Epithelial cell of prostate (primary cell): ENCODE measurements around the gene BTBD16.
A peak's percentile ranks its signal among the peaks of the same experiment; 100 is the strongest.

Experiments used
- DNase-seq: peaks from one replicate; pipeline ENCODE4 v3.0.0-alpha.2; 2011; ENCODE audit warnings: low read depth, low spot score
- H3K27ac ChIP-seq: fragments of 450-650 bp; 2 replicates; pipeline ENCODE4 v1.5.1; 2017; ENCODE audit warnings: mild to moderate bottlenecking

The BTBD16 gene

GRCh38 chr10:122246830-122247520, 24.1 kb upstream of the BTBD16 start:
- H3K27ac ChIP-seq: no peak overlapping the region
- no peak for DNase-seq

- no peak overlapping the region for H3K27ac ChIP-seq
- DNase-seq: no peak
Observed at GRCh38 chr10:122248356-122249302, 22.5 kb upstream of the BTBD16 start.

GRCh38 chr10:122249303-122249850, 21.7 kb upstream of the BTBD16 start:
- H3K27ac ChIP-seq: no peak overlapping the region
- DNase-seq: no peak

- DNase-seq: no peak
- H3K27ac ChIP-seq: no peak overlapping the region
Observed at GRCh38 chr10:122249991-122250750, 20.9 kb upstream of the BTBD16 start.

GRCh38 chr10:122251459-122252255, 19.4 kb upstream of the BTBD16 start:
- H3K27ac ChIP-seq: no peak overlapping the region
- DNase-seq: no peak

GRCh38 chr10:122252805-122253204, 18.3 kb upstream of the BTBD16 start:
- no peak for DNase-seq
- no peak overlapping the region for H3K27ac ChIP-seq

- H3K27ac ChIP-seq: no peak overlapping the region
- DNase-seq: no peak
Observed at GRCh38 chr10:122253605-122254004, 17.5 kb upstream of the BTBD16 start.

GRCh38 chr10:122254831-122255230, 16.3 kb upstream of the BTBD16 start:
- no peak overlapping the region for H3K27ac ChIP-seq
- DNase-seq: no peak

- no peak for DNase-seq
- no peak overlapping the region for H3K27ac ChIP-seq
Observed at GRCh38 chr10:122255509-122256301, 15.4 kb upstream of the BTBD16 start.

- no peak overlapping the region for H3K27ac ChIP-seq
- DNase-seq: no peak
Observed at GRCh38 chr10:122257041-122257440, 14.1 kb upstream of the BTBD16 start.

GRCh38 chr10:122258136-122259074, 12.7 kb upstream of the BTBD16 start:
- no peak overlapping the region for H3K27ac ChIP-seq
- no peak for DNase-seq

GRCh38 chr10:122259075-122259466, 12.0 kb upstream of the BTBD16 start:
- no peak for DNase-seq
- no peak overlapping the region for H3K27ac ChIP-seq

GRCh38 chr10:122261584-122261983, 9.5 kb upstream of the BTBD16 start:
- DNase-seq: no peak

GRCh38 chr10:122263971-122264370, 7.1 kb upstream of the BTBD16 start:
- no peak for DNase-seq
- peak overlapping the region; percentile 72 for H3K27ac ChIP-seq

More at GRCh38 chr10:122261584-122261983, 9.5 kb upstream of the BTBD16 start:
- H3K27ac ChIP-seq: no peak overlapping the region

GRCh38 chr10:122264436-122264835, 6.7 kb upstream of the BTBD16 start:
- no peak for DNase-seq
- H3K27ac ChIP-seq: peak overlapping the region; percentile 72

- DNase-seq: no peak
- H3K27ac ChIP-seq: peak overlapping the region; percentile 72
Observed at GRCh38 chr10:122264931-122265330, 6.2 kb upstream of the BTBD16 start.

GRCh38 chr10:122265896-122266295, 5.2 kb upstream of the BTBD16 start:
- no peak overlapping the region for H3K27ac ChIP-seq
- DNase-seq: no peak
